Measurements from ENCODE around the gene AMOTL1.

The AMOTL1 gene

DNA sequence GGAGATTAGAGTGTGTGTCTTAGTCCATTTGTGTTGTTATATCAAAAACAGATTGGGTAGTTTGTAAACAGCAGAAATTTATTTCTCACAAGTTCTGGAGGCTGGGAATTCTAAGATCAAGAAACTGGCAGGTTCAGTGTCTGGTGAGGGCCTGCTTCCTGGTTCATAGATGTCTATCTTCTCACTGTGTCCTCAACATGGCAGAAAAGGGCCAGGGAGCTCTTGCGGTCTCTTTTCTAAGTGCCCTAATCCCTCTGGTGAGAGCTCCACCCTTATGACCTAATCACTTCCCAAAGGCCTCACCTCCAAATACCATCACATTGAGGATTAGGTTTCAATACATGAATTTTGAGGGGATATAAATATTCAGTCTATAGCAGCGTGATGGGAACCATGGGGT is 25.5 kb upstream of the AMOTL1 start:
- DNase-seq: no peak

DNA sequence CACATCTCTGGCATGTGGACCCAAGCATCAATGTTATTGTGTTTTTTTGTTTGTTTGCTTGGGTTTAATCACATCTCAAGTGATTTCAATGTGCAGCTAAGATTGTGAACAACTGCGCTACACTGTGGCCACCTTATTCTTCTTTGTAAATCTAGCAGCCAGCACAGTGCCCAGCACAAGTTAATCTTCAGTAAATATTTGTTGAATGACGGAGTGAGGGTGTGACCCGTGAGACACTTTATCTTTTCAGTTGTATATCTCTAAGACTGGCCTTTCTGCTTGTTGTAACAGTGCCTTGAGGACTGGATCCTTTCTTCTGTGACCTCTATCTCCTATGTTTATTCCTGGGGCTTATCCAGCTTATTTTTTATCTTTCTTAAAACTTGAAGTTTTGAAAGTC is 21.4 kb upstream of the AMOTL1 start:
- DNase-seq: no peak

DNA sequence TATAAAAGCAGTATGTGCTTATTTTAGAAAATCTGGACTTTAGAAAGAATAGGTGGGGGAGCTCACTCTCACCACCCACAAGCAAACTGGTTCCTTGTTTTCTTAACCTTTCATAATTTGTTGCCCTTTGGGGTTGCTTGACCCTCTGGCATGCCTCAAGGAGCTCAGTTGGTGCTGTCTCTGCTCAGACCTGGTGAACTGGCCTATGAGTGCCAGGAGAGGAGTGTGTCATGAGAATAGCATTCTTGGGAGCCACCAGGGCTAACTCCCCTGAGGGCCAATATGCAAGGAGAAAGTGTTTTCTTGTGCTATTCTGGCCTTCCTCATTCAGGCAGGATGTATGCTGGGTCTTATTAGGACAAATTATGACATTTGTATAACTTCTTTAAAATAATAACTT is 21.0 kb upstream of the AMOTL1 start:
- no peak for DNase-seq

DNA sequence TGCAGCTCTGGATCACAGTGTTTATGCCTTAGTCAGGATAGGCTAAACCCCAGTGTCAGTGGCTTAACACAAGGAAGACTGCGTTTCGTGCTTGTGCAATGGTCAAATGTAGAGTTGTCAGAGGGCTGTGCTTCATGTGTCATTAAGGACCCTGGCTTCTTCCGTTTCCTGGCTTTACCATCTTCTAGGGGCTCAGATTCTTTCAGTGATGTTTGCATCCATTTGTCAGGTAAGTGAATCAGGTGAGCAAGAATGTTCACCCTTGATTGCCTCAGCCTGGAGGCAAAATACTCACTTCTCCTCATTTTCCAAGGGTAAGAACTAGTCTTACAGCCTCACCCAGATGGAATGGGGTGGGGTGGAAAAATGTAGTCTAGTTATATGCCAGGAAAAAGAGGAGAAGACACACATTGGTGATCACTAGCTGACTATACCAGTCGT is 20.5 kb upstream of the AMOTL1 start:
- DNase-seq: no peak

DNA sequence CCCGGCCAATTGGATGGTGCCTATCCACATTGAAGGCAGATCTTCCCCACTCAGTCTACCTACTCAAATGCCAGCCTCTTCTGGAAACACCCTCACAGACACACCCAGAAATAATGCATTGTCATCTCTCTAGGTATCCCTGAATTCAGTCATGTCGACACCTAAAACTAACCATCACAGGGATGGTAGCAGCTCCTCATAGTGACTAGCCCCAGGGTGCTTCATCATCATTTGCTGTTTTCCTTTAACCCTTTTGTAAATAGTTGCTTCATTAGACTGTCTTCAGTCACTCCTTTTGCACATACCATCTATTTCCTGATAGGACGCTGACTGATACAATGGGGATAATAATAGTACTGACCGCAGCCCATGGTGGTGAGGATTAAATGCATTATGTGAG is 18.8 kb upstream of the AMOTL1 start:
- DNase-seq: no peak

DNA sequence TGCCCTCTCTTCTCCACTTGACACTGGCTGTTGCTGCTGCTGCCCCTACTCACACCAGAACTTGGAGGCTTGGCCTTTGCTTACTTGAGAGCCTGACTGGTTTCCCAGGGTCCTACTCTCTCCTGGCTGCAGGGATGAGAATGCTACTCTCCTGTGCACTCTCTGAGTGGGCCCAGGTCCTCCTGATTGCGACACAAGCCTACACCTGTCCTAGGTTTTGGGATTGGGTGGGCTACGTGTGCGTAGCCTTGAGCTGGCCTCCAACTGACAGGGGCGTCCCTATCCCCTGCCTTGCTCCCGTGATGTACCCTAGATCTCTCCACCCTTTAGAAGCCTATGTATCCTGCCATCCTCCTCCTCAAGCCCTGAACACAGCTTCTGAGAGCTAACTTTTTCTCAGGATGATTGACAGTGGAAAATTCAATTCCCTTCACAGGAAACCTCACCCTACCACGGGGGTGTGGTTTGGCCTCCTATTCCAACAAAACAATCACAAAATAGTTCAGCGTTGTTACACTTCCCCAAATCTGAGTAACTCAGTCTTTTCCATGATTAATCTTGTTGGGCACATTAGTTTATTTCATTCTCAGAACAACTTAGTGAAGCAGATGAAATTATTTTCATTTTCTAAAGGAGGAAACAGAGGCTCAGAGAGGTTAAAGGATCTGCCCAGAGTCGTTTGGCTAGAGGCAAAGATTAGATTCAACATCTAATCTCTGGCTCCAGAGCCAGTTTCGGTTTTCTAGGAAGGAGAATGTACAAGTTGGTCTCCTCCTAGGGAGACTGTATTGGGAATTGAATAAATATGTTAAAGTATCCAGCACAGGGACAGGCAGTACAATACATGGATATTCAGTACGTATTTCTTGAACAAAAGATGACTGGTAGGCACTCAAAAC is 17.6 kb upstream of the AMOTL1 start:
- DNase-seq: no peak

DNA sequence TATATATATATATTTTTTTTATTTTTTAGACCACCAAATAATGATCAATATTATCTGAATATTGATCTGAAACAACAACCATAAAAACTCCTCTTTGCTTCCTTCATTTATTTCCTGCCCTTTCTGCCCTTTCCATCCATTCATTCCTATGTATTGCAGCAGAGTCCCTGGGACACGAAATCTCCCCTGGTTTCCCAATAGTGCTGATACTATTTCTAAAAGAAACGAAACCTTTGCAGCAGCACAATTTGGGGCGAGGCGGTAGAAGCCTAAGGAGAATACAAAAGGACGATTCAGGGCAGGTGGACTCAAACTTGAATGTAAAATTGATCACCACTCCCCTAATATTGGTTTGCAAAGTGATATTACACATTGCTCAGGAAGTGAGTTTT is 16.9 kb upstream of the AMOTL1 start:
- no peak for DNase-seq

DNA sequence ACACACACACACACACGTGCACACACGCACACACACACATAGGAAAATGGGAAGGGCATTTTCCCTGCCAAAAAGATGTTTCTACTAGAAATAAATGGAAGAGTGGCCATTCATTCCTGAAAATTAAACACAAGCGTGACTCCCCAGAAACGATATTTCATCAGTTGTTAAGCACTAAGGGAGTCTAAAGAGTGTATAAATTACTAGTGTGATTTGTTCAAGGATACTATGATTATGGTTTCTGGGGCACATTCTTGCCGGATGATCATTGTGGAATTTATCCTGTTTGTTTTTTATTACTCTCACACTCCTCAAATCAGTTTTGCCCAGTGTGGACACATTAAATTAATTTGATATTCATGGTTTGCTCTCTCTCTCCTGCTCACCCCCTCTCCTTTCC is 16.4 kb upstream of the AMOTL1 start:
- DNase-seq: no peak

DNA sequence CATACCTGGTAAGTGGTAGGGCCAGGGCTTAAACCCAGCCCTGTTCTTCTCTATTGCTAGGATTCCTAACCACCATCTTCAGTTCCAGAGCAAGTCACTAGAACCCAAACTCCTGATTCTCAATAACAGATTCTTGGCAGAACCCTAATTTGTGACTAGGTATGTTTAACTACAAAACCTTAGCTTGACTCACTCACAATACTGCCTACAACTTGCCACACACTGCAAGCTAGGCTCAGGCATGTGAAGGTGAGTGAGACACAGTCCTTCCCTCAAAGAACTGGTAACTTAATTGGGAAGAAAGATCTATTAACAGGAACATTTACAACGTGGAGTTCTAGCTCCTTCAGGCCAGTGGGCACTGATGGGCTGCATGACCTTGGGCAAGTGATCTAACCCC is 14.5 kb upstream of the AMOTL1 start:
- DNase-seq: no peak

DNA sequence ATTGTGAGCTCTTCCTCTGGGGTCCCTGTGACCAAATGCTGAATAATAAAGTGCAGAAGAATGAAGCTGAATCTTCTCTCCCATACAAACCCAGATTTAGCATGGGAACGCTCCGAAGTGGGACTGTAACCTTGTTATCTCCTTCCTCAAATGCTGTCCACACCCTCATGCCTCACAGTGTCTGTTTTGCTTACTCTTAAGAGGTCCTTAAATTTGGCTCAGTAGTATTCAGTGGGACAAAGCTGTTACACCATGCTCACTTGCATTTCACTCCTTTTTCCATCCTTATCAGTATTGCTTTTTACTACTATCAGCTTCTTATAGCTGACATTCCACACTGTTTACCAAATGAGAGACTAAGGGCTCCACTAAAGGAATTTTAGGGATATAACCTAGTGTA is 13.8 kb upstream of the AMOTL1 start:
- DNase-seq: no peak

DNA sequence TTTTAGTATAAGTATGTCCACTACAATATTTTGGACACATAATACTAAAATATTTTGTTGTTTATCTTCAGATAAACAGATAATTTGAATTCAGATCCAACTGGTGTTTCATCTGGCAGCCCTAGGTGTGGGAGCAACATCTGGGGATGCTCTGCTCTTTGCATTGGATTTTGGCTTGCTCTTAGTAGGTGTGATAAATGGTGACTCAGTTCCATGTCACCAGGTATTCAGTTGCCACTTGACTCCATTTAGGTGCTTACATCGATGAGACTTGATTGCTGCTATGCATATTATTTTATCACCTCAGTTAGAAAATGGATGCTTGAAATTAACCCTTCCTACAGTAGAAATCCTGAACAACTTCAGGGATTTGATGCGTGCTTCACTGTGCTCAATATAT is 13.3 kb upstream of the AMOTL1 start:
- DNase-seq: no peak

DNA sequence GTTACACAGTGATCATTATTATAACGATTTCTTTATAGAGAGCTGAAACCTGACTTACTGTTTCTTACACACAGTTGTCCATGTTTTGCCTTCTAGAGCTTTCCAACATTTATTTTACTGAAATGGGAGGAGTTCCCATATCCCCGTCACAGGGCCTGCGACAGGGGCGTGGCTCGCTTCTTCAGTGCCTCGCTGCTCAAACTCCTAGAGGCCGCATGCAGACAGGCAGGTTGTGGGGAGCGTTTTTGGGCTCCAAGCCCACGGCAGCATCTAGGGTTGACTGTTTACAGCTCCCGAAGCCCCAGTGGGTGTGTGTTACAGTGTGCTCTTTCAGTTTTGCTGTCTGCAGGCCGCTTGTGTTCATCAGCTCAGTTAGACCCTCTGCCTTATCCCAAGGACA is 12.7 kb upstream of the AMOTL1 start:
- no peak for DNase-seq

DNA sequence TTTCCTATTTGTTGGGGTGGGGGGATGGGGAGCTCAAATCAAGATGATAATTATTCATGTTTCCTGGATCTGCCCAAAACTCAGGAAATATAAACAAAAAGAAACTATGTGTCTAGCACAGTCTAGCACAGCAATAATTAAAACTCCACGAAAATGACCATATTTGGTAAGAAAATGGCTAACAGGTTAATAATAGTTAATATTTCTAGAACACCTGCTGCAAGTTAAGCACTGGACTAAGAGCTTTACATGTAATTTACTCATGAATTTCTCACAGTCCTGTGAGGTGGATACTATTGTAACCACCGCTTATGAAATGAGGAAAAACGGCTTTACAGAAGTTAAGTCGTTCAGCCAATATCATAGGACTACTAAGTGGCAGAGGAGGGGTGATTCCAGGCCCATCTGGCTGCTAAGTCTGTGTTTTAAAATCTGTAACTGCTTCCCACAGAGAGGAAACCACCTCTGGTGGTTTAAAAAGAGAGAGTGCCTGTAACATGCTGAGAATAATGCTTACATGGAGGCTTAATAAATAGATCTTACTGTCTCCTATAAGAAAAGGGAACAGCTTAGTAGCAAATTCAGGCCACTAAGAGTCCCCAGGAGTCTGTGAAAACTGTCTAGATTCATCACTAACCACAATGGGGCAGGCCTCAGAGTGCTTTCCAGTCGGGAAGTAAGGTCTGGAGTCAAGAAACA is 11.0 kb upstream of the AMOTL1 start:
- no peak for DNase-seq

DNA sequence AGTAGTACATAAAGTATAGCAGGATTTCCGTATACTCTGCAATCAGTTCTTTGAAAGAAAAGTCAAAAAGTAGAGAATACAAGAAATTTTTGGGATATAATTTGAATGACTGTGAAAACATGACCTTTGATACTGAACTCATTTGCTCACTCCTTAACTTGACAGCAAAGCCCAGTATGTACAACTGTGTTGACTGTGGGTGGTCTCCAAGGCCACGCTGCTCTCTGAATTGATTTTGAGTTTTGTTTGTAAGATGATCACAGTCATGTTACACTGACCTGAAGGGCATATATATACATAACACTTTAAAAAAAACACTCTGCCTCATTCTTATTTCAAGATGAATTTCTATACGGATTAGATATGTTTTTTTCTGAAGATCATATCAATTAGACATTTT is 9.5 kb upstream of the AMOTL1 start:
- DNase-seq: no peak

DNA sequence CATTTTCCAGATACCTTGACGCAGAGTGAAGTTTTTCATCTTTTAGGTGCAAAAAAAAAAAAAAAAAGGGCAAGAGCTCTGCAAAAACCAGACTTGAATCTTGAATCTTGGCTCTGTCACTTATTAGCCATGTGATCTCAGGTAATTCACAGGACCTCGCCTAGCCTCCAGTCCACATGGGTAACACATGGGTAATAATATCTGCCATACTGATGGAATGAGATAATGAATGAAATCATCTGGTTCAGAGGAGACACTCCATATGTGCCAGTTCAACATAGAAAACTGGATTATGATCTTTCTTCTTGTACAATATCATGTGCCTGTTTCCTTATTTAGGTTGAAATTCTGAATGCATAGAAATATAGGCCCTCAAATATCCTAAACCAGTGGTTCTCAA is 8.6 kb upstream of the AMOTL1 start:
- DNase-seq: no peak

DNA sequence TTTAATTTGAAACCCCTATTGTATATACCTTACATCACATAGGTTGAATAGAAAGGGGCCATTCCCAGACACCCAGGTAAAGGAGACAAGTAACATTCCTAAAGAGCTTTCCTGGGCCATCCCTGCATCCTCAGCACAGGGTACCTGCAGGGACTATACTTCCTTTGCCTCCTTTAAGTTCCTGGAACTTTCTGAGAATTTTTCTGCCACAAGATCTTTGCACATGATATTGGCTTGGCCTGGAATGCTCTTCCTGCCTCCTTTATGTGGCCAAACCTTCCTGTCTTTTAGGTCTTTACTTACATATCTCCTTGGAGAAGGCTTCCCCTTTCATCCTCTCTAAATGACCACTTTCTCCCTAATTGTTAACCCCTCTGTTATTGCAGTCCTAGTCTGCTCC is 7.9 kb upstream of the AMOTL1 start:
- DNase-seq: no peak

DNA sequence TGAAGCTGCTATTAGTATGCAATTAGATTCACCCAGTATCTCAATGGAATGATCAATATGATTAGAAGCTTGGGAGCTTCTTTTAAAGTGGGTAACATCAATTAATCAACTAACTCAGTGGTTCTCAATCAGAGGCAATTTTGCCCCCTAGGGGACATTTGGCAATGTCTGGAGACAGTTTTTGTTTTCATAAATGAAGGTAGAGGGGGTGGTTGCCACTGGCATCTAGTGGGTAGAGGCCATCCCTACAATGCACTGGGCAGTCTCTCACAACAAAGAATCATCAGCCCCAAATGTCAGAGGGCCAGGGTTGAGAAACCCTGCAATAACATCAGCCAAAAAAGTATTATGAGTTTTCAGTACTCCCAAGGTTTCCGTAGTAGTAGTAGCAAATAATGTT is 5.9 kb upstream of the AMOTL1 start:
- no peak for DNase-seq

DNA sequence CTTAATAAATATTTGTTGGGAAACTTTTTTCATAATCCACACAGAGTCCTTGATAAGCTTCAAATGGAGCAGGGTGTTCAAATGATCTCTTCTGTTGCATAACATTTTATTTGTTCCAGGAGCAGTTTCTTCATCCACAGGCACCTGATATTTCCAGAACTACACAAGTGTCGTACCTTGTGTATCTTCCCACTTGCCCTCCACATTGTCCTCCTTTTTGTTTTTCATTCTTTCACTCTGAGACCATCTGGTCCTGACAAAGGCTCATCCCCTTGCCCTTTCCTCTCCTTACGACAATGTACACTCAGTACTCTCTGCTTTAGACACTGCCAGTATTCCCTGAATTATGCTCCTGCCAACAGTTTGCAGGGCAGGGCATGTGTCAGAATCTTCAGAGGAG is 5.2 kb upstream of the AMOTL1 start:
- no peak for DNase-seq

DNA sequence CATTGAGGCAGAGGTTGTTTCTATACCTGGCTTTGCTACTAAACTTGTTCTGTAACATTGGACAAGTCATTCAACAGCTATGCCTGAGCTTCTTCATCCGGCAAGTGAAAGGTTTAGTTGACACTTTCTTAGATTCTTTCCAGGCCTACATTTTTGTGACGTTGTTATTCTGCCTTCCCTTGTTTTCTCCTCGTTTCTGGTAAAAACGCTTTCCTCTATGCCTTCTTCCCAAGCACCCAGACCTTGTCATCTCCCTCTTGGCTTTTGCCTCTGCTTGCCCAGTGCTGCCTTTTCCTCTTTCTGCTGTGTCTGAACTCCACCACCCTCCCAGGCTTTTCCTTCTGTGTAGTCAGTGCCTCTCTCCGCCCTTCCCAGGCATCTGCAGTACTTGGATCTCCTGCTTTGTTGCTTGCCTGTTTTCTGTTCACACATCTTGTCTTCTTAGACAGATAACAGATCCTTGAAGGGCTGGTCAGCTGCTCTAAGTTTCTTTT is 1.4 kb upstream of the AMOTL1 start:
- DNase-seq: no peak

DNA sequence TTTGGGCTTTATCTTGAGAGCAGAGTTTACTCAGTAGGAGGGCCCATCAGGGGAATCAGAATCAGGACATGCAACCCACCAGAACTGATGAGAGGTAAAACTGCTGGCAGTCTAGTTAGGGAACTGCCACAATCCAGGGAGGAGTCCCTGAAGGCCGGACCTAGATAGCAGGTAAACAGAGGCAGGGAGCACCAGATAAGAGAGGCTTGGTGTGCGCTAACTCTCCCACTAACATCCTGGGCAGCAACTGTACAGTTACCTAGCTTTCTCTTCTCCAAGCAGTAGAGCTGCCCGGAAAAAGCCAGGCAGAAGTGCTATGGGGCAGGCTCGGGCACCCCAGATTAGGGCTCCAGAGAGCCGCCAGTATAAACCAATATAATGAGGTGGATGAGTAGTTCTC is 865 bp upstream of the AMOTL1 start:
- no peak for DNase-seq

DNA sequence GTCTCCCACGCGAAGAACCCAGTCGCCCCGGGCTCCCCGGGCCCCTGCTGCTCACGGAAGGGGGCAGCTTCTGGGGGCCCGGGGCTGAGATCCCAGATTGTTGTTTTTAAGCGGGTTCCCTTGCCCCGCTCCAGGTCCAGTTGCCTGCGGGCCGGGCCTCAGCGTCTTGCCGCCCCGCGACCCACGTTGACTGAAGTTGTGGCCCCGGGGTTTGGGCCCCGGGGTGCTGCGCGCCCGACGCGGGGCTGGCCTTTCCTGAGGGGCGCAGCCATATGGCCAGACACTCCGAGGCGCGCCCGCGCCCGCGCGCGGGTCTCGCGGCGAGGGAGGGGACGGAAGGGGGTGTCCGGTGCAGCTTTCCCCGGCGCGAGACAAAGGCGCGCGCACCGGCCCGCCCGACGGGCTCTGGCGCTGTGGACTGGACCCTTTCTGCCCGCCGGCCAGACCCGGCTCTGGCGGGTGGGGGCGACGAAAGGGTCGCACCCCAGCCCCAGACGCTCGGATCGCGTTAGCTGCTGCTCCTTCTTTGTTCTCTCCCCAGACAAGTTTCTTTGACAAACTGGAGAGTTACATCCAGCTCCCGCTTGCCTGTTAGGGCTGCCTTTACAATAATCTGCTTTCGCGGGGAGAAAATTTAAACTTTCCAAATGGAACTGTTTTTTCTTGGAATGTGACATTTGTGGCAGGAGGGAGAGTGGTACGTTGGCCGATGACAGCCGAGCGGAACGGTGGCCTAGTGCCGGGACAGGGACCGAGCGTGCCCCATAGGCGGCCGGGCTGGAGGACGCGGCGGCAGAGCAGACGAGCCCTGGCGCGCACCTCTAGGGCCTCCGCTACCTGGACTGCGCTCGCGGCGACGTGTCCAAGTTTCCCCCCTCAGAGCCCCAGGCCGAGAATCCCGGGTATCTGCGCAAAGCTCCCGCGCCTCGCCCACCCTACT is 716 bp downstream of the AMOTL1 start:
- peak; percentile 19 for DNase-seq

DNA sequence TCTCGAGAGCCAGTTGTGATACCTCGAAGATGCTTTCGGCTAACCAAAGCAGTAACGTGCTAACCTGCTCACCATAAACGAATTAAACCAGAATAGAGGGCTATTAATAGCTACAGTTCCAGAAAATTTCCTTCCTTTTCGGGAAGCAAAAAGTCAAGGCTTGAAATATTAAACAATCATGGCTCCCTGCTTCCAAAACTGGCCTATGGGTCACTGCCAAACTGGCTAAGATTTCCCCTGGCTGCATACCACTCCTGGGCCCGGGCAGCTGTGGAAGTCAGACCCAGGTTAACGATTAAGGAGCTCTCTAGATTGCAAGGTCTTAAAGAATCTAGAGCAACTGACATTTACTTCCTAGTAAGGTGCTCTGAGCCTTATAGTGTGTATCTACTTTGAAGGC is 1.7 kb downstream of the AMOTL1 start:
- DNase-seq: no peak

DNA sequence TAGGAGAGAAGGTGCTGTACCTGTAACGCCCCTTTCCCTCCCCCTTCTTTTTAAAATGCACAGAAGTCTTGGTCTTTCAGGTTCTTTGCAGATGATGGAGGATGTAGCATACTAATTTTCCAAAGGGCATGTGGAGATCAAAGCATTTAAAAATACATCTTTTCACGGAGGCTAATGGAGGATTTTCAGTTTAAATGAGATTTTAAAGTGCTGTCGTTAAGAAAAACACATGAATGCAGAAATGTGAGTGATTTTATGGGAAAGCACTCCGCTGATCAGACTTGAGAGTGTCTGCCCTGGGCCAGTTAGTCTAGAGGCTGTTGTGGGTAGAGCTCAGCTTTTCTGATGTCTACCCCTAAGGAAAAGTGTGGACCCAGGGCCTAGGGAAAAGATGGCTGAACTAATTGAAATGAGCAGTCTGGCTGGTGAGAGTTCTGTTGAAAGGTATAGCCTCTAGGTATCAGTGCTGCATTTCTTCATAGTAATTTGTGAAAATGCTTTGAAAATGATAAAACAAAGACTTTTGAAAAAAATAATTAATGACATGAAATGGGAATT is 2.5 kb downstream of the AMOTL1 start:
- no peak for DNase-seq
